K562 (cell line): ENCODE results near the gene BEST1. TPM values are rescaled to one million over a fixed set of nuclear protein-coding genes. Genes with fewer than 3 reads are reported as not detected.

Experiments
- ESRRA ChIP-seq: fragments of 450-650 bp; IDR thresholded peaks from 2 replicates; pipeline ENCODE4 v1.6.1; 2014; ENCODE audit warnings: low read depth, mild to moderate bottlenecking, moderate library complexity, borderline replicate concordance
- ESRRB ChIP-seq: fragments of 250-450 bp; sonication (Bioruptor Pico); IDR thresholded peaks from 2 replicates; pipeline ENCODE4 v1.5.0; 2020; ENCODE audit warnings: mild to moderate bottlenecking, moderate library complexity, borderline replicate concordance
- ETV1 ChIP-seq: fragments of 450-650 bp; conservative IDR thresholded peaks from 2 replicates; pipeline ENCODE4 v1.6.1; 2016; ENCODE audit warnings: missing genetic modification characterization, control low read depth, low read depth, missing compliant biosample characterization
- FOXO4 ChIP-seq: fragments of 450-650 bp; formaldehyde crosslinking; IDR thresholded peaks from 2 replicates; pipeline ENCODE4 v1.4.0; 2020; ENCODE audit warnings: mild to moderate bottlenecking, moderate library complexity
- HNRNPL ChIP-seq: fragments of 200-400 bp; formaldehyde crosslinking; IDR thresholded peaks from 2 replicates; pipeline ENCODE4 v1.6.1; 2017; ENCODE audit warnings: low read depth, mild to moderate bottlenecking, low read length
- HNRNPUL1 ChIP-seq: fragments of 200-400 bp; formaldehyde crosslinking; IDR thresholded peaks from 2 replicates; pipeline ENCODE4 v1.6.1; 2017; ENCODE audit warnings: low read length
- L3MBTL2 ChIP-seq: fragments of 450-650 bp; IDR thresholded peaks from 2 replicates; pipeline ENCODE4 v1.6.1; 2016; ENCODE audit warnings: mild to moderate bottlenecking, moderate library complexity
- MCM7 ChIP-seq, 2 experiments: fragments of 450-650 bp; IDR thresholded peaks; 2 replicates each; pipeline ENCODE4 v1.6.1; 2016 to 2018
- RBM22 ChIP-seq: fragments of 200-400 bp; formaldehyde crosslinking; IDR thresholded peaks from 2 replicates; pipeline ENCODE4 v1.6.1; 2018; ENCODE audit warnings: low read length, low read depth; ENCODE audit not compliant: poor library complexity, severe bottlenecking
- RNF2 ChIP-seq: sonication (generic); IDR thresholded peaks from 2 replicates; pipeline ENCODE4 v1.6.1; 2016
- TEAD1 ChIP-seq, 2 experiments: fragments of 450-650 bp in 1 of 2; sonication (generic) in 1 of 2; formaldehyde crosslinking; IDR thresholded peaks; 2 replicates each; pipeline versions ENCODE4 v1.4.0 to v1.8.0; 2020 to 2022; ENCODE audit warnings: mild to moderate bottlenecking in 2 of 2, missing genetic modification reagents in 1 of 2
- ZNF583 ChIP-seq: fragments of 250-450 bp; sonication (Bioruptor Pico); IDR thresholded peaks from 2 replicates; pipeline ENCODE4 v1.4.0; 2020
- ZNF592 ChIP-seq: fragments of 450-650 bp; IDR thresholded peaks from 2 replicates; pipeline ENCODE4 v1.6.1; 2017; ENCODE audit warnings: antibody characterized with exemption, mild to moderate bottlenecking
- polyA plus RNA-seq, 8 experiments: library from polyadenylated mRNA; depleted of rRNA in 4 of 8; stranded (reverse) in 5 of 8; unstranded in 3 of 8; fragments of >200 nt; fragmentation: Nextera tagmentation in 2 of 8; fragmentation: Illumina TruSeq in 1 of 8; extraction: Ambion mirVana in 2 of 8; extraction: Trizol in 1 of 8; gene quantifications; 2 replicates each; pipeline versions ENCODE4 v1.2.1 to v1.2.3, GENCODE V29; 2011 to 2014; ENCODE audit warnings: inconsistent platforms in 1 of 8, missing spikeins in 1 of 8
- total RNA-seq, 7 experiments: library from RNA; depleted of rRNA in 6 of 7; stranded (reverse); fragments of >200 nt in 6 of 7; fragmentation: Illumina TruSeq in 2 of 7; extraction: Trizol in 2 of 7; gene quantifications; 2 replicates each; pipeline versions ENCODE4 v1.2.1 to v1.2.3, GENCODE V29; 2011 to 2021; ENCODE audit warnings: low replicate concordance in 1 of 7
- TF ChIP-seq, protein P1 (sequence below): fragments of 450-650 bp; conservative IDR thresholded peaks from 2 replicates; pipeline ENCODE4 v1.6.1; 2016; ENCODE audit warnings: missing genetic modification characterization, low read depth, mild to moderate bottlenecking, missing compliant biosample characterization, moderate library complexity
- TF ChIP-seq, protein P2 (sequence below), 2 experiments: fragments of 450-650 bp; IDR thresholded peaks; 2 replicates each; pipeline ENCODE4 v1.6.1; 2016
- TF ChIP-seq, protein P3 (sequence below): sonication (generic); formaldehyde crosslinking; IDR thresholded peaks from 2 replicates; pipeline ENCODE4 v1.9.0; 2022; ENCODE audit warnings: mild to moderate bottlenecking, missing genetic modification reagents
- TF ChIP-seq, protein P4 (sequence below): fragments of 450-650 bp; IDR thresholded peaks from 2 replicates; pipeline ENCODE4 v1.6.1; 2014; ENCODE audit warnings: low read depth, mild to moderate bottlenecking, moderate library complexity, borderline replicate concordance

The BEST1 gene
- total and polyA plus RNA-seq, 9 of the 15 experiments (the other 6 are each of a cell fraction or from before 2014, with no cell fraction given), result 0.07 to 1.3 (median 0.40) TPM

DNA sequence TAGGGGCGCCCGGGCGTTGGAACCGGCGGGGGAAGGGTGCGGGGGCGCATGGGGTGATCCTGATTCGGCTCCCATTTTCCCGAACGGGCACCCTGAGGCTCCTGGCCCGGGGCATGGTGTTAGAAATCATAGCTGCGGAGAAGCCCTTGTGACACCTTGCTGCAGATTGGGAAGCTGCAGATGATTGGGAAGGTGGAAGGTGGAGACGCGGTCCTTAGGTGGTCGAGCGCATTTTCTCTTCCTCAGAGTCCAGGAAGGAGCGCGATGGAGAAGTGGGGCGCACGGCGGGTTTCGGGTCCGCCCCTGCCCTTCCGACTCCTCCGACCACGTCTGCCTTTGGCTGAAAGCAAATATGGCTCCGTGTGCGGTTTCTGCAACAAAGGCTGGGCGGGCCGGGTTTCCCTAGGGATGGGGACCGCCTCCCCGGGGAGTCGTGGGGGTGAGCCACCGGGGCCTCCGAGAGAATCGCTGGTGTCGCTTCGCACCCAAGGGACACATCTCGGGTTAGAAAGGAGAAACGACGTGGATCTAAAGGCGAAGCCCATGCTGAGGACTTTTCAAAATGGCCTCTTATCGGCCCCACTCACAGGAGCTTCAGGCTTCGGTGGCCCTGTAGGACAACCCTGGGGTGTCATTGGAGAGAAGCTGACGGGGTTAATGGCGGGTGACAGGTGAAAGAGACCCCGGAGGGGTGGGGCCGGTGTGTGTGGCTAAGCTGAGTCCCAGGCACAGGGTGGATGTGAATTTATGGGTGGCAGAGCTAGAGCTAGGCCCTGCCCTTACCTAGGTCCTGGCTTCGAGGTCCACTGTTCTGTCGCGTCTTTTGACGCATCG, 18.0 kb downstream of the BEST1 start (continued):
- TF ChIP-seq RNF2, result no peak
- TF ChIP-seq MCM7 (IDR thresholded peaks at IDR 0.05), result no peak
- TF ChIP-seq HNRNPL, result no peak
- TF ChIP-seq, protein P1, sequence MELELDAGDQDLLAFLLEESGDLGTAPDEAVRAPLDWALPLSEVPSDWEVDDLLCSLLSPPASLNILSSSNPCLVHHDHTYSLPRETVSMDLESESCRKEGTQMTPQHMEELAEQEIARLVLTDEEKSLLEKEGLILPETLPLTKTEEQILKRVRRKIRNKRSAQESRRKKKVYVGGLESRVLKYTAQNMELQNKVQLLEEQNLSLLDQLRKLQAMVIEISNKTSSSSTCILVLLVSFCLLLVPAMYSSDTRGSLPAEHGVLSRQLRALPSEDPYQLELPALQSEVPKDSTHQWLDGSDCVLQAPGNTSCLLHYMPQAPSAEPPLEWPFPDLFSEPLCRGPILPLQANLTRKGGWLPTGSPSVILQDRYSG (tag), result peak; percentile 77
- peak; percentile 63 for TF ChIP-seq ZNF592
- TF ChIP-seq ZNF583 (CRISPR knock-in tag), result 0 out of 2 replicates have a peak, but pooled peaks have one; percentile 26
- TF ChIP-seq, protein P2, sequence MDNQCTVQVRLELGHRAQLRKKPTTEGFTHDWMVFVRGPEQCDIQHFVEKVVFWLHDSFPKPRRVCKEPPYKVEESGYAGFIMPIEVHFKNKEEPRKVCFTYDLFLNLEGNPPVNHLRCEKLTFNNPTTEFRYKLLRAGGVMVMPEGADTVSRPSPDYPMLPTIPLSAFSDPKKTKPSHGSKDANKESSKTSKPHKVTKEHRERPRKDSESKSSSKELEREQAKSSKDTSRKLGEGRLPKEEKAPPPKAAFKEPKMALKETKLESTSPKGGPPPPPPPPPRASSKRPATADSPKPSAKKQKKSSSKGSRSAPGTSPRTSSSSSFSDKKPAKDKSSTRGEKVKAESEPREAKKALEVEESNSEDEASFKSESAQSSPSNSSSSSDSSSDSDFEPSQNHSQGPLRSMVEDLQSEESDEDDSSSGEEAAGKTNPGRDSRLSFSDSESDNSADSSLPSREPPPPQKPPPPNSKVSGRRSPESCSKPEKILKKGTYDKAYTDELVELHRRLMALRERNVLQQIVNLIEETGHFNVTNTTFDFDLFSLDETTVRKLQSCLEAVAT (IDR thresholded peaks at IDR 0.05), result peak; percentile 1 to 45; a peak in 1 of 4 replicates
- peak; percentile 20 for TF ChIP-seq RBM22
- no peak for TF ChIP-seq ESRRA
- TF ChIP-seq L3MBTL2, result 0 out of 2 replicates have a peak, but pooled peaks have one; percentile 62
- 0 out of 2 replicates have a peak, but pooled peaks have one; percentile 18 for TF ChIP-seq FOXO4 (CRISPR knock-in tag)
- TF ChIP-seq ETV1, result no peak
- TF ChIP-seq TEAD1 (CRISPR knock-in tag; IDR thresholded peaks at IDR 0.05), result peak in 1 of 2 experiments; percentile 72; a peak in 2 of 4 replicates
- no peak for TF ChIP-seq HNRNPUL1
- TF ChIP-seq, protein P3, sequence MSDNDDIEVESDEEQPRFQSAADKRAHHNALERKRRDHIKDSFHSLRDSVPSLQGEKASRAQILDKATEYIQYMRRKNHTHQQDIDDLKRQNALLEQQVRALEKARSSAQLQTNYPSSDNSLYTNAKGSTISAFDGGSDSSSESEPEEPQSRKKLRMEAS, result peak; percentile 36; the same call in 1 of the 2 replicates
- TF ChIP-seq ESRRB, result no peak
- TF ChIP-seq, protein P4, sequence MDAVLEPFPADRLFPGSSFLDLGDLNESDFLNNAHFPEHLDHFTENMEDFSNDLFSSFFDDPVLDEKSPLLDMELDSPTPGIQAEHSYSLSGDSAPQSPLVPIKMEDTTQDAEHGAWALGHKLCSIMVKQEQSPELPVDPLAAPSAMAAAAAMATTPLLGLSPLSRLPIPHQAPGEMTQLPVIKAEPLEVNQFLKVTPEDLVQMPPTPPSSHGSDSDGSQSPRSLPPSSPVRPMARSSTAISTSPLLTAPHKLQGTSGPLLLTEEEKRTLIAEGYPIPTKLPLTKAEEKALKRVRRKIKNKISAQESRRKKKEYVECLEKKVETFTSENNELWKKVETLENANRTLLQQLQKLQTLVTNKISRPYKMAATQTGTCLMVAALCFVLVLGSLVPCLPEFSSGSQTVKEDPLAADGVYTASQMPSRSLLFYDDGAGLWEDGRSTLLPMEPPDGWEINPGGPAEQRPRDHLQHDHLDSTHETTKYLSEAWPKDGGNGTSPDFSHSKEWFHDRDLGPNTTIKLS, result no peak
